Hematopoietic multipotent progenitor cell (in vitro differentiated cells): ENCODE data around the gene AACS. TPM values are rescaled to one million over a fixed set of nuclear protein-coding genes. Genes with fewer than 3 reads are reported as not detected.

Experiments used
- DNase-seq, 3 donors: peaks; one replicate each; pipeline ENCODE4 v3.0.0-alpha.2; 2011 to 2015; ENCODE audit warnings: low read depth in 2 of 3, low spot score in 2 of 3
- total RNA-seq: library from RNA; depleted of rRNA; stranded (reverse); fragments of >200 nt; gene quantifications from one replicate; pipeline ENCODE4 v1.2.3, GENCODE V29; 2012

The AACS gene
- total RNA-seq, 1 donor, result 16.7 TPM

GRCh38 chr12:125149160-125150108, 84.2 kb downstream of the AACS start:
- DNase-seq, result no peak

DNA sequence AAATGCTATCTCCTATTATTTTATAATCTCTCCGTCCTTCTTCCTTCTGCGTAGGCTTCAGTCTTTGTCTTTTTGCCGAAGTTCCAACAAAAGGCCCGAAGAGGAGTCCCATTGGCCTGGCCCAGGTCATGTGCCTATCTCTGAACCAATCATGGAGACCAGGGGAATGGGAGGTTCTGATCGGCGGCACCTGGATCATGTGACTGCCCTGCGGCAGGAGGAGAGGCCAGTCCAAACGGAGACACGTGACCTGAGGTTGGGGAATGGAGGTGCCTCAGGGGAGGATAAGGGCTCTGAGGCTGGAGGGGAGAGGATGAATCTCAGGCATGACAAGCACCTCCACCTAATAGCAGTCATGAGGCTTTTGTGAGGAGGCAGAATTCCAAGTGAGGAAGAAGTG, 86.0 kb downstream of the AACS start:
- DNase-seq, result no peak

DNA sequence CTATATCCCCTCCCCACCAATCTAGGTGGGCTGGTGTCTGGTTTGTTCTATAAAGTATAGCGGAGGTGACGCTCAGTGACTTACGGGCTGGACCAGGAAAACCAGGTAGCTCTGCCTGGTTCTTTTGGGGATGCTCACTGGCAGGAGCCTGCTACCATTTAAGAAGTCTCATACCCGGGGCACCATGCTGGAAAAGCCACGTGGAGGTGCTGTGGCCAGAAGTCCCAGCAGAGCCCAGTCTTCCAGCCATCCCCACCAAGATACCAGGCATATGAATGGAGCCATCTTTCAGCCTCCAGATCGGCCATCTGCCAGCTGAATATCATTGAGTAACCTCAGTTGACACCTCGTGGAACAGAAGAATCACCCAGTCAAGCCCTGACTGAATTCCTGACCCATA, 87.2 kb downstream of the AACS start:
- DNase-seq, result no peak

DNA sequence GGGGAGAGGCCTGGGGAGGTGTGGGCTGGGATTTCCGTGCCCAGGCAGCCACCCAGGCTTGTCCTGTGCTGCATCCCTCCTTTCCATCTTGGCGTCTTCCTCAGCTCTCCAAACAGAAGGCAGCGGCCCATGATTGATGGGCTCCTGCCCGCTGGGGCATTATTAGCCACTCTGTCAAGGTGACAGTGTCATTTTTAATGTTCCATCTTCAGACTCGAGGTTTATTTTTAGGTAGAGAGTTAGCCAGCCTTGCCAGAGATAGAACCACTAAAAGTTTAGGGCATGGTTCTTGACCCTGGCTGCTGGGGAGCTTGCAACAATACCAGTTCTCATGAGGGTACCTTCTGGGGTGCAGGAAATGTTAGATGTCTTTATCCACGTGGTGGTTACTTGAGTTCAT, 90.1 kb downstream of the AACS start:
- DNase-seq, result no peak

DNA sequence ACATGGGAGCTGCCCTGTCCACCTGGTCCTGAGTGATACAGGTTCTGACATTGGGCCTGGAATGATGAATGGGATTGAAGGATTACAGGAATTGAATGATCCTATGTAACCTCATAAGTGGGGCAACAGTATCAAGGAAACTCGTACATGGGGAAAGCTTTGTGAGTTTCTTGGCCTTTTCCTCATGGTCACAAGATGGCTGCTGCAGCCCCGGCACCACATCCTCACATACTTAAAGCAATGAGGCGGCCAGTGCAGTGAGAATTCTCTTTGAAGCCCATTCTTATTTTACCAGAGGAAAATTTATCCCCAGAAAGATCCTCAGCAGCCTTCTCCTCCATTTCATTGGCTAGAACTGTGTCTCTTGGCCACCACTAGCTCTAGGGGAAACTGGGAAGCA, 91.9 kb downstream of the AACS start:
- DNase-seq, result no peak

DNA sequence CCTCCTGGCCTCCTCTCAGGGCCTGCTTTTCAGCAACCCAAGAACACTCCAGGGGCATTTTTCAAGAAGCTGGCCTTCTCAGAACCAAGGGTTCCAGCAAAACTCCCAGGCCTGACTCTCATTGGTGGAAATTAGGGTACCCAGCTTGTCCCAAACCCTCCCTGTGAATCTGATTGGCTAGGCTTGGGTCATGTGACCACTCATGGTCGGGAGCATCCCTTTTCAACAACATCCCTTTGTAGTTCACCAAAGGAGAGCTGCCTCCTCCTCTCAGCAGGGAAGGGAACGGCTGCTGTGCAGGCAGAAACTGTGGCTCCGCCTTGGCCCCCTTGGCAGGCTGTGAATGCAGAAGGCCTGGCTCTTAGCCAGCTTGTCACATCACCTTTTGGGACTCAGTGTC, 94.5 kb downstream of the AACS start:
- DNase-seq, result no peak

GRCh38 chr12:125160281-125160955, 95.2 kb downstream of the AACS start:
- no peak for DNase-seq

DNA sequence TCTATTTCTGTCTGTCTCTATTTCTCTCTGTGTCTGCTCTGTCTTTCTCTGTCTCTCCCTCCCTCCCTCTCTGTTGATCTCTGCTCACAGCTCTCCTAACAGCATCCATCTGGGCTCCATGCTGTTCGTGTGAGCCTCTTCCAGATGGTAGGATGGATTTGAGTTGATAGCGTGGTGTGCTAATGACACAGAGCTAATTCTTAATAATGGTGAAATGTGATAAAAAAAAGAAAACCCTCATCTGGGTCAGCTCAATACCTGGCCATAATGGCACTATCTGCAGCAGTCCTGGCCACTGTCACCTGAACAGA, 96.4 kb downstream of the AACS start:
- DNase-seq, result no peak

DNA sequence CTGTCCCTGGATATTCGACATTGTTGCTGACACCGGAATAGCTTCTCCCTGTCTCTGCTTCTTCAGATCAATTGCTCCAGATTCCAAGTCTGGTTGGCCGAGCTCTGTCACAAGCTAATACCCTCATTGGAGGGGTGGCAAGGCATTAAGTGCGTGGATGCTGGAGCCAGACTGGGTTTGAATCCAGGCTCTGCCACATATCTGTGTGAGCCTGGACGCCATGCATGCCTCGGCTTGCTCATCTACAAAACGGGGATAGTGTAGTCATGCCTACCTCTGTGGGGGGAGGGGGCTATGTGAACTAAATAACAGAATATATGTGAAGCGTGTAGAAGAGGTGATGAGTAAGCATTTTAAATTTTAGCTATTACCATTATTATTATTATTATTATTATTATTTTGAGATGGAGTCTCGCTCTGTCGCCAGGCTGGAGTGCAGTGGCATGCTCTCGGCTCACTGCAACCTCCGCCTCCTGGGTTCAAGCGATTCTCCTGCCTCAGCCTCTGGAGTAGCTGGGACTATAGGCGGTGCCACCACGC, 97.3 kb downstream of the AACS start:
- DNase-seq, result no peak

GRCh38 chr12:125163148-125163547, 97.9 kb downstream of the AACS start:
- DNase-seq, result no peak

DNA sequence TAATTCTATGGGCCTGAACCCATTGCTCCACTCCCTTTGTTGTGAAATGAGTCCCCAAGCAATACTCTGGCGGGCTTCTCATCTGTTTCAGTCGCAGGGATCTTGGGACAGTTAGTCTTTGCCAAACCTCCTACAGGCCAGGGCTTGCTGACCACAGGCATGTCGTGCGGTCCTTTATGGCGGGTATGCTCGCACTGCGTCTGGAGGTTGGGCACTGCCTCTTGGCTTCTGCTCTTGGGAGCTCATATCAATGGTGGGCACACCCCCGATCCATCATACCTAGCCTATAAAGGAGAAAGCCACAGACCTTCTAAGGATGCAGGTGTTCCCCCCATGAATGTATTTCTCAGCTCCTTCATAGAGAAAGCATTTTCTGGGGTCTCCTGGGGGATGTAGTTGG, 99.3 kb downstream of the AACS start:
- DNase-seq, result no peak

DNA sequence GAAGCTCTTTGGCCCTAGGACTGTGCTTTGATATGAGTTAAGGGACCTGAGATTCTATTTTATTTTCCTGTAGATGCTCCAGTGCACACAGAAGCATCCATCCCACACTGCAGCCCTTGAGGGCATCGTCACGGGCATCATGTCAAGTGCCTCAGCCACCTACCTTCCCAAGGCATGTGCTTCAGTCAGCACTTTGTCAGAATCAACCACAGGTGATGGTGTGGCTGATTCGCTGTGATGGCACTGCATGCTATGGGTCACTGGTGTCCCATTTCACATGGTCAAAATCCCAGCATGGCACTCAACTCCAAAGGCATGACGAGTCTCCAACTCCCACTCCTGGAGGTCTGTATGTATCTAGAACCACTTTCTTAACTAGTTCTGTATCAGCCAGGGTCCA, 100.8 kb downstream of the AACS start:
- no peak for DNase-seq

DNA sequence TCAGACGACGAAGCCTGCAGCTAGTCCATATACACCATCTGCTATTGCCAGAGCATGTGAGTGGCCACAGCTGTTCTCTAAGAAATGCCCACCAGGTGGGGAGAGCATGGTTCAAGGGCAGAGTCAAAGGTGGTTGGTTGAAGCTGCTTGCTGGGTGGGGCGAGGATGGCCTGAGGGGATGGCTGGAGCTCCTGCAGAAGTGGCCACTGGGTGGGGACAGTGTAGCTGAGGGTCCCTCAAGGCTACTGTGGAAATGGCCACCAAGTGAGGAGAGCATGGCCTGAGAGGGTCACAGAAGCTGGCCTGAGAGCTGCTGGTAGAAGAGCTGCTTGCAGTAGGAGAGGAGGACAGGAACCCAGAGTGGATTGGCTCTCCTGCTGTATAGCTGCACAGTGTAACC, 102.4 kb downstream of the AACS start:
- DNase-seq, result no peak

- DNase-seq, result no peak
Observed at GRCh38 chr12:125169451-125169850, 104.2 kb downstream of the AACS start.

GRCh38 chr12:125169870-125170269, 104.6 kb downstream of the AACS start:
- no peak for DNase-seq

- no peak for DNase-seq
Observed at GRCh38 chr12:125171267-125171666, 106.0 kb downstream of the AACS start.

- DNase-seq, result no peak
Observed at GRCh38 chr12:125172231-125172850, 107.1 kb downstream of the AACS start.

DNA sequence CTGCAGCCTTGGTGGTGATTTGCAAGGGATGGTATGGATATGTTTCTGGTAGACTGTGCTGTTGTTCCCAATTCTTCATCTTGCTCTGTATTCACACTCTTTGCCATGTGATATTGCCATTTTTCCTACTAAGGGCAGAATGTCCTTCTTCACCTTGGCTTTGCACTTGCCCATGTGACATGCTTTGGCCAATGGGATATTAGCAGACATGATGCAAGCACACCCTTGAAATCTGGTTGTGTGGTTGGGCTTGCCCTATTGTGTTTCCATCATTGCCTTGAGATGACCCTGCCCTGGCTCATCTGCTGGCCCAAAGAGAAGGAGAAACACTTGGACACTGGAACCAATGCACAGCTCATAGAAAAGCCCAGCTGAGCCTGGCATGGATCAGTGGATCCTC, 110.3 kb downstream of the AACS start:
- no peak for DNase-seq

GRCh38 chr12:125178222-125178621, 113.0 kb downstream of the AACS start:
- no peak for DNase-seq

- DNase-seq, result no peak
Observed at GRCh38 chr12:125180144-125180543, 114.9 kb downstream of the AACS start.

GRCh38 chr12:125181107-125181506, 115.9 kb downstream of the AACS start:
- no peak for DNase-seq
